Ammon's horn (tissue), 1 donor: ENCODE data around the gene ANKRD27.
"Not testable (repeated sequence)": the region's sequence is repeated elsewhere in the genome, so short reads cannot be mapped to it uniquely, and the experiment has no call there.

Source experiments
- DNase-seq: peaks from one replicate; pipeline ENCODE4 v3.0.0-alpha.2; 2016; ENCODE audit warnings: low spot score

The ANKRD27 gene

DNA sequence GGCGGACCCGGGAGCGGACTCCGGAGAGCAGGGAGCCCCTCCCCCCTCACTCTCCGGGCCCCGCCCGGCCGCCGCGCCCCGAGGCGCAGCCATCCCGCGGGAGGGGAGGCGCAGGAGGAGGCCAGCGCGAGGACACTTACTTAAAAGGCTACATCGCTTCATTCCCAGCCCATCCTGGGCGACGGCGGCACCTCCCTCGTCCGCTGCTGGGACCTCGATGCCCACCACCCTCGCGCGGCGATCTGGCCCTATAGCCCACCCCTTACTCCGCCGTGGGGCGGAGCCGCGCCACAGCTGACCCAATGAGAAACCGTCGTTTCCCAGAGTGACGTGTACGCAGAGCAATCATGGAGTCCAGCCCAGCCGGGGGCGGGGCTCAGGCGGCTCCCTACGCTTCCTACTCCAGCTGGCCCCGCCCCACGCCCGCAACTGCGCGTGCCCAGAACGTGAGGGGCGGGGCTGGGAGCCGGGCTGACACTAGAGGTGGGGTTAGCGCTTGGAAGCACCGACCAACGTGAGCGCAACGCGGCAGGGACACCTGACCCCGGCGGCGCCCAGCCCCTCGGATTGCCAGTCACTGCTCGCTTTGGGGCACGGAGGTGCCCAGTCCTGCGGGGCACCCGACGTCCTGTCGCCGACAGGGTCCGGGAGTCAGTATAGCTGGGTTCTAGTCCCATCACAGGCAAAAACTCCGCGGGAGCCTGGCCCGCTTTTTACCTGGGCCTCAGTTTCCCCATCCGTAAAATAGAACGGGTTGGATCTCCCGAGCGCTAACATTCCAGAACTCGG lies at the start of gene ANKRD27:
ANKRD27 (minus strand) TSS at position 250 of the 789 bp plus-strand sequence. CDS start 16,165 bp downstream, outside the sequence.
- DNase-seq: peak; percentile 98

DNA sequence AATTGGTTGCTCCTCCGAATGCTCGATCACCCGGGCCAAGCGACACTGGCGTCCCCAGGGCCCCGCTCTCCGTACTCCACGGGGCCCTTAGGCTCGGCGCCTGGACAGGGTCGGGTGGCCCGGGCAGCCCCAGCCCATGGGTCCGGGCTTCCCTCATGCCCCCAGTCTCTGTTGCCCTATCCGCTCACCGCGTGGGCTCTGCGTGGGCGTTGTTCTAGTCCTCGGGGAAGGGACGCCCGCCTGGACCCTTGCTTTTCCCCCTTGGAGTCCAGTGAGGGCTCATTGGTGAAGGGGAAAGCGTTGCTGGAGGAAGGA lies 45.9 kb upstream of the ANKRD27 start:
- DNase-seq: no peak

DNA sequence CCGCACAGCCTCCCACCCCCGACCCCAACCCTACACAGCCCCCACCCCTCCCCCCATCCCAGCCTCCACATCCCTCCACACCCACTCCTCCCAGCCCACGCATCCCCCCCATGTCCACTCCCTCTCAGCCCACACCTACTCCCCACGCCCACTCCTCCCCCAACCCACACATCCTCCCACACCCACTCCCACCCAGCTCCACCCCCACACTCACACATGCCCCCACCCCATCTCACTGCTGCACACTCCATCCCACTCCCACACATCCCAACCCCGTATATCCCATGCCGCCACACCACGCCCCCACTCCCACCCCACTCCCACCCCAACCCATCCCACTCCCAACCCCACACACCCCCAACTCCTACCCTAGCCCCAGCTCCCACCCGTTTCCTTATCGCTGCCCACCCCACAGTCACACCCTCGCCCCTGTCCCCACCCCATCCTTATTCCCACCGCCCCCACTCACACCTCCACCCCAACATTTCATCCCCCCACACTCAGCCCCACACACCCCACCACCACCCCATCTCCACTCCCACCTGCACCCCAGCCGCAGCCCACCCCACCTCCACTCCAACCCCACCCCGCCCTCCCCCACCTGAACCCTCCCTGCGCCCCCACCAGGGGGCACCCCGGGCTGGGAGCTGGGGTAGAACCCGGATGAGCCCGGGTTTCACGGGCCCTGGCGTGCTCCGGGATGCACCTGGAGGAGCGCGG lies 45.4 kb upstream of the ANKRD27 start:
- DNase-seq: no peak

DNA sequence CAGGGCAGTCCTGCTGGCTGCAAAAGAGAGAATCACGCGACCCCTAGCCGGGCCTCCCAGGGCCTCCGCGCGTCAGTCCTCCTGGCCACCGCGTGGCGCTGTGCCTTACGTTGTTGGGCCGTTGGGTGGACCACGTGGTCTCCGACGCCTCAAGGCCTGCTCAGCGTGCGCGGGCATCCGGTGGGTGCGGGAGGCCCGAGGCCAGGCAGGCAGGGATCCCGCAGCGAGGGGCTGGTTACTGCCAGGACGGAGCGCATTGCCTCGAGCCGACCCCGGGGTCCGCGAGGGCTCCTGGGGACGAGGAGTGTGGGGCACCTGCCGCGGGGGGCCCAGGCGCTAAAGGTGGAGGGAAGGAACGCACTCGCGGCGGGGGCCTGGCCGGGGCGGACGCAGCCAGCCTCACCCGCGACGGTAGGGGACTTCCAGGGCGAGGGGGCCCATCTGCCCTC lies 44.7 kb upstream of the ANKRD27 start, which contains the start of gene TDRD12:
TDRD12 (plus strand) TSS at position 157 of the 449 bp plus-strand sequence. CDS start 306 bp downstream, outside the sequence.
- no peak for DNase-seq

DNA sequence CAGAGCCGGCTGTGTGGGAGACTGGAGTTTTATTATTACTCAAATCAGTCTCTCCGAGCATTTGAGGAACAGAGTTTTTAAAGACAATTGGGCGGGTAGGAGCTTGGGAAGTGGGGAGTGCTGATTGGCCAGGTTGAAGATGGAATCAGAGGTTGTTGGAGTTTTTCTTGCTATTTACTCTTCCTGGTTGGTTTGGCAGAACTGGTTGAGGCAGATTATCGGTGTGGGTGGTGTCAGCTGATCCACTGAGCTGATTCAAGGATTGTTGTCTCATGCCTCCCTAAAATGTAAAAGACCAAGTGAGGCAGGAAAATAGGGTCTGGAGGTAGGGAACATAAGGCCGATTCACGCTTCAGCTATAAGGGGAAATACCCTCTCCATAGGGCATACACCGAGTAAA lies 43.3 kb upstream of the ANKRD27 start:
- peak; percentile 31 for DNase-seq

- no peak for DNase-seq
Observed at GRCh38 chr19:32717496-32717895, 42.5 kb upstream of the ANKRD27 start.

GRCh38 chr19:32716203-32716602 lies 41.2 kb upstream of the ANKRD27 start:
- not testable (repeated sequence) for DNase-seq

GRCh38 chr19:32711747-32712146 lies 36.8 kb upstream of the ANKRD27 start:
- DNase-seq: no peak

DNA sequence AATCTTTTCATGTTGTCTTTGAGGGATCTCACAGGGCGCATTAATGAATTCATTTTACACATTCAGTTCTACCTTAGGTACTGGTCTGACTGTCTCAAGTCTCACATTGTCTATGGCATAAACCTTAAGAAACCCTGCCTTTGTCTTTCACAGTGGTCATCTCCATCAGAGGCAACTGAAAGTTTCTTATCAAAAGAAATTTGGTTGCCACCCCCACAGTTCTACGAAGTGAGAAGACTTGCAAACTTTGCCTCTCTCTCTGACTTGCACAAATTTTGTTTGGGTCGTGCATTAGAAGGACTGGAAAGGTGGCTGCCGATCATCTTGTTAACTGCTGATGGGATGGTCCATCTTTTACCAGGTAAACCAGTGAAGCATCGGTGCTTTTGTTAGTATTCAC lies 34.1 kb upstream of the ANKRD27 start:
- DNase-seq: no peak

- no peak for DNase-seq
Observed at GRCh38 chr19:32708457-32708856, 33.5 kb upstream of the ANKRD27 start.

GRCh38 chr19:32704006-32704405 lies 29.0 kb upstream of the ANKRD27 start:
- DNase-seq: not testable (repeated sequence)

GRCh38 chr19:32702010-32702409 lies 27.0 kb upstream of the ANKRD27 start:
- no peak for DNase-seq

GRCh38 chr19:32700129-32700528 lies 25.1 kb upstream of the ANKRD27 start:
- not testable (repeated sequence) for DNase-seq

DNA sequence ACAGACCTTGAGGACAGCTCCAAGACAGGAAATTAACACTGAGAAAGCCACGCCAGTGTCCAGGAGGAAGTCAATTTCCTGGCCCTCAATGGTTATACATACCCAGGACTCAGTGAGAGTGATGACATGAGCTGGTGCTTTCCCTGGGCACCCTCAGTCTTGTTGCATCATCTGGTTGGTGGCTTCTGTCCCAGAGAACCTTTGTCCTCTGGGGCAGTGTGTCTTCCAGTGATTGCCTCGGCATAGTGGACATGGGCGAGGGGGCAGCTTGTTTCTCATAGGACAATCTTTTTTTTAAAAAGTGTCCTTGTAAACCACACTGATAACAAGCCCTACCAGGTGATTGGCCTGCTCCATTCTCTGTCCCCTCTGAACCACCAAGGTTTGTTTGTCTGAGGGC lies 21.8 kb upstream of the ANKRD27 start:
- not testable (repeated sequence) for DNase-seq

DNA sequence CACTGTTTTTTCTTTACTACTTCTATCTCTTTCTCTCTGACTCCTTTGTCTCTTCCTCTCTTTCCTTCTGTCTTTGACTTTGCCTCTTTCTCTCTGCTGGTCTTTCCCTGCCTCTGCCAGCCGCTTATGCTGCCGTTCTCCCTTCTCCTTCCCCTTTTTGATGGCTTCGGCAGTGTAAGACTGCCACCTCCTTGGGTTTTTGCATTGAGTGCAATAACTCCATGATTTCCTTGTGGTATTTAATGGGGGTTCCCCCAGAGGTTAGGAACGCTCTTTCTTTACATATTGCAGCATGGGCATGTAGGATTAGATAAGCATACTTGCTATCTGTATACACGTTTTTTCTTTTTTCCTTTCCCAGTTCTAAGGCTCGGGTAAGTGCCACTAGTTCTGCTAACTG lies 20.5 kb upstream of the ANKRD27 start:
- DNase-seq: not testable (repeated sequence)

DNA sequence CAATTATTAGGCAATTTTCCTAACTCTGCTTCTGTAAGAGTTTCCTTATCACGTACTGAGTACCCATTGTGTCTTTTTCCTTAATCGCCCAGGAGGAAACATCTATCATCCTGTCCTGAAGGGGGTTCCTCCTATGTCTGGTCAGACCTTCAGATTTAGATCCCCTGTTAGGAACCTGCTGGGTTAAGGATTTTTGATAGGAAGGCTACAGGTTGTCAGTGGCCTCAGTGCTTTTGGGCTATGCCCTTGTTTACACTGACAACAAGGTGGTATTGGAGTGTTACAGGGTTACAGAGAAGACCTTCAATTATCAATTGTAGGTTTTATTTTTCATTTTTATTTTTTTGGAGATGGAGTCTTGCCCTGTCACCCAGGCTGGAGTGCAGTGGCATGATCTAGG lies 19.9 kb upstream of the ANKRD27 start:
- DNase-seq: not testable (repeated sequence)

DNA sequence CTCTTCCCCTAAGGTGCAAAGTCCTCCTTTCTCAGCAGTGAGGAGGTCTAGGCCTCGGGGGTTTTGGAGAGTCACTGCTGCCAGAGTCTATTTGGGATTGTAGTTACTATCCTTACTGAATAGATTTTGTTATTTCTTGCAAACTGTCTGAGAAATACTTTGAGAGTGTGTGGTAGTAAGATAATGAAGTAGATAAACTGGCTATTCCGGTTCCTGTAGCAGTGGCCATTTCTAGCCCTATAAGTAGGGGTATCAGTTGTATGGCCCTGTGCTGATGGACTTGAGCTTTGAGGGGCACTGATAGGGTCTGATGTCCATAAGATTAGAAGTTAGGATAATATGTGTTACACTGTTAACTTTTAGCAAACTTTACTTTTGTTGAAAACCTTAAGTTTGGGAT lies 19.3 kb upstream of the ANKRD27 start:
- DNase-seq: not testable (repeated sequence)

- DNase-seq: not testable (repeated sequence)
Observed at GRCh38 chr19:32693151-32694108, 18.4 kb upstream of the ANKRD27 start.

DNA sequence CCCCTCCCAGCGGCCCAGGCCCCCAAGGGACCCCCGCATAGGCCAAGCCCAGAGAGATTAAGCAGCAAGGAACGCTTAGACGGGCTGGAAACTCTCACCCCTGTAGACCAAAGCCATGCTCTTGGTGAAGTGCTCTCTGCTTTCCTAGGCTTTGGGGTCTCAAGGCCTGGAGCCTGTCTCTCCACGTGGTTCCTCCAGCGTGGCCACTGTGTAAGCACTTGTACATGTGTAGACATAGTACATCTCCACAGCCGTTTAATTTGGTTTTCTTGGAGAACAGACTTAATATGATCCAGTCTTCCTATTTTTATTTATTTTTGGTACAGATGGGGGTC lies 17.7 kb upstream of the ANKRD27 start:
- no peak for DNase-seq

- peak; percentile 81 for DNase-seq
Observed at GRCh38 chr19:32691952-32692726, 17.2 kb upstream of the ANKRD27 start.

GRCh38 chr19:32691291-32691951 lies 16.4 kb upstream of the ANKRD27 start, which contains the start of gene NUDT19:
NUDT19 (plus strand) TSS chr19:32691821; CDS start chr19:32691961, 140 bp downstream.
- DNase-seq: peak; percentile 89
